Trophoblast cell (in vitro differentiated cells and primary cell): ENCODE measurements around the gene TBCD.

ENCODE experiments used
- DNase-seq, 2 donors: peaks; one replicate each; pipeline ENCODE4 v3.0.0-alpha.2; 2016
- H2AFZ ChIP-seq: 2 replicates; pipeline ENCODE4 v1.6.1; 2013; ENCODE audit warnings: low read length, moderate library complexity, mild to moderate bottlenecking; ENCODE audit not compliant: insufficient read depth, poor library complexity
- H2AK5ac ChIP-seq: 2 replicates; pipeline ENCODE4 v1.6.1; 2013; ENCODE audit warnings: mild to moderate bottlenecking, low read length
- H2BK120ac ChIP-seq: 2 replicates; pipeline ENCODE4 v1.6.1; 2013; ENCODE audit warnings: low read length, mild to moderate bottlenecking, moderate library complexity; ENCODE audit not compliant: insufficient read depth, poor library complexity
- H2BK12ac ChIP-seq: 2 replicates; pipeline ENCODE4 v1.6.1; 2013; ENCODE audit warnings: mild to moderate bottlenecking, low read length, moderate library complexity
- H2BK5ac ChIP-seq: 2 replicates; pipeline ENCODE4 v1.6.1; 2013; ENCODE audit warnings: low read length, low read depth, moderate library complexity, mild to moderate bottlenecking; ENCODE audit not compliant: poor library complexity
- H3K14ac ChIP-seq: 2 replicates; pipeline ENCODE4 v1.6.1; 2013; ENCODE audit warnings: mild to moderate bottlenecking, low read length
- H3K18ac ChIP-seq: 2 replicates; pipeline ENCODE4 v1.6.1; 2013; ENCODE audit warnings: mild to moderate bottlenecking, low read length
- H3K23ac ChIP-seq: 2 replicates; pipeline ENCODE4 v1.6.1; 2013; ENCODE audit warnings: low read length
- H3K27ac ChIP-seq: 2 replicates; pipeline ENCODE4 v1.5.1; 2013; ENCODE audit warnings: low read depth, mild to moderate bottlenecking, inconsistent platforms, low read length, moderate library complexity
- H3K27me3 ChIP-seq: 2 replicates; pipeline ENCODE4 v1.6.1; 2013; ENCODE audit warnings: inconsistent platforms, mild to moderate bottlenecking, low read length, moderate library complexity; ENCODE audit not compliant: insufficient read depth
- H3K36me3 ChIP-seq, 2 experiments: 1 replicate in 1 of 2; 2 replicates in 1 of 2; pipeline ENCODE4 v1.6.1; 2013; ENCODE audit warnings: low read length in 2 of 2, mild to moderate bottlenecking in 2 of 2, moderate library complexity in 1 of 2; ENCODE audit not compliant: insufficient read depth in 2 of 2, control insufficient read depth in 1 of 2
- H3K4ac ChIP-seq: 2 replicates; pipeline ENCODE4 v1.6.1; 2013; ENCODE audit warnings: low read depth, mild to moderate bottlenecking, low read length, moderate library complexity
- H3K4me1 ChIP-seq, 2 experiments: 1 replicate in 1 of 2; 2 replicates in 1 of 2; pipeline ENCODE4 v1.6.1; 2013; ENCODE audit warnings: low read length in 2 of 2, mild to moderate bottlenecking in 2 of 2, moderate library complexity in 1 of 2; ENCODE audit not compliant: insufficient read depth in 2 of 2, control insufficient read depth in 1 of 2
- H3K4me2 ChIP-seq: 2 replicates; pipeline ENCODE4 v1.6.1; 2013; ENCODE audit warnings: inconsistent platforms, mild to moderate bottlenecking, low read length, moderate library complexity
- H3K4me3 ChIP-seq: 2 replicates; pipeline ENCODE4 v1.5.1; 2013; ENCODE audit warnings: mild to moderate bottlenecking, low read depth, low read length, inconsistent platforms
- H3K79me1 ChIP-seq: one replicate; pipeline ENCODE4 v1.6.1; 2013; ENCODE audit warnings: low read length
- H3K79me2 ChIP-seq: 2 replicates; pipeline ENCODE4 v1.6.1; 2013; ENCODE audit warnings: low read length, mild to moderate bottlenecking; ENCODE audit not compliant: control insufficient read depth, insufficient read depth, poor library complexity
- H3K9ac ChIP-seq: 2 replicates; pipeline ENCODE4 v1.6.1; 2013; ENCODE audit warnings: mild to moderate bottlenecking, low read length
- H3K9me3 ChIP-seq: 2 replicates; pipeline ENCODE4 v1.6.1; 2013; ENCODE audit warnings: low read depth, mild to moderate bottlenecking, control low read depth, inconsistent platforms, low read length; ENCODE audit not compliant: insufficient read depth
- H4K12ac ChIP-seq: 2 replicates; pipeline ENCODE4 v1.6.1; 2013; ENCODE audit warnings: low read depth, mild to moderate bottlenecking, low read length, moderate library complexity
- H4K8ac ChIP-seq: 2 replicates; pipeline ENCODE4 v1.6.1; 2013; ENCODE audit warnings: low read depth, mild to moderate bottlenecking, low read length, moderate library complexity
- H4K91ac ChIP-seq: one replicate; pipeline ENCODE4 v1.6.1; 2013; ENCODE audit warnings: low read depth, mild to moderate bottlenecking, low read length, moderate library complexity
- WGBS: extraction: QIAGEN DNeasy Blood & Tissue Kit; methylation state at CpG from one replicate; pipeline ENCODE4 v1.1.7; 2013; ENCODE audit warnings: missing lambda C conversion rate; ENCODE audit not compliant: insufficient read length, insufficient coverage; ENCODE audit errors: extremely low coverage; 5-methylcytosine and 5-hydroxymethylcytosine counted together

TBCD gene

GRCh38 chr17:82798752-82799151 is 46.9 kb downstream of the TBCD start:
- H3K23ac ChIP-seq = no peak overlapping the region
- H3K36me3 ChIP-seq = peaks cover 13 to 14% of the 10 kb centered on the region in 2 experiments
- H2BK120ac ChIP-seq = no peak overlapping the region
- no CpG with 5 or more reads among the region's 7 CpGs for WGBS
- no peak overlapping the region for H4K91ac ChIP-seq
- H3K4me2 ChIP-seq = no peak overlapping the region
- H3K4ac ChIP-seq = no peak overlapping the region
- no peak overlapping the region for H2BK12ac ChIP-seq
- H3K9me3 ChIP-seq = peaks cover 16% of the 10 kb centered on the region
- H3K14ac ChIP-seq = no peak overlapping the region
- H3K27me3 ChIP-seq = no peaks in the 10 kb centered on the region
- H3K27ac ChIP-seq = no peak overlapping the region
- no peak overlapping the region for H3K18ac ChIP-seq
- no peak for DNase-seq
- H3K4me1 ChIP-seq = peaks cover 0 to 4% of the 10 kb centered on the region in 2 experiments
- no peak overlapping the region for H4K12ac ChIP-seq
- no peak overlapping the region for H2AK5ac ChIP-seq
- no peak overlapping the region for H3K9ac ChIP-seq
- no peak overlapping the region for H2BK5ac ChIP-seq
- no peaks in the 10 kb centered on the region for H3K79me1 ChIP-seq
- no peaks in the 10 kb centered on the region for H3K79me2 ChIP-seq
- no peak overlapping the region for H3K4me3 ChIP-seq
- no peak overlapping the region for H2AFZ ChIP-seq
- no peak overlapping the region for H4K8ac ChIP-seq

DNA sequence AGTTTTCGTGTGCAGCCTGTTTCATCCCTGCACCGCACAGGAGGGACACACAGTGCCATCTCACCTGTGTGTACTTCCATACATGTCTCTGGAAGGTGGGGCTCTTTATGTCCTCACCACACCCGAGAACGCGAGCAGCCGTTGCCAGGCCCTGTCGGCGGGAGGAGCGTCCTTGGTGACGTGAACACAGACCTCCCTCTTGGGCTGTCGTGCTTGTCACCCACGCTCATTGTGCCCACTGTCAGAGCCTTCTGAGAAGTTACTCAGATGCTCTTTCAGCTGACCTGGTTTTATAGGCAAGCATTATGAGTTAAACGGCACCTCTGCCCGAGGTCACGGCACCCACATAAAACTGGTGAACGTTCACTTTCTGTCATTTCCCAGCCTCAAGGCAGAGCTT is 47.7 kb downstream of the TBCD start:
- H3K4me1 ChIP-seq = no peaks in the 10 kb centered on the region
- H3K27ac ChIP-seq = no peak overlapping the region
- no CpG with 5 or more reads among the region's 16 CpGs for WGBS
- H3K18ac ChIP-seq = no peak overlapping the region
- H3K4me2 ChIP-seq = no peak overlapping the region
- no peak overlapping the region for H4K8ac ChIP-seq
- H3K9me3 ChIP-seq = peaks cover 16% of the 10 kb centered on the region
- H3K4me3 ChIP-seq = no peak overlapping the region
- H3K9ac ChIP-seq = no peak overlapping the region
- H3K14ac ChIP-seq = no peak overlapping the region
- H4K91ac ChIP-seq = no peak overlapping the region
- no peak overlapping the region for H2BK120ac ChIP-seq
- H3K79me2 ChIP-seq = no peaks in the 10 kb centered on the region
- no peaks in the 10 kb centered on the region for H3K27me3 ChIP-seq
- peaks cover 13 to 14% of the 10 kb centered on the region in 2 experiments for H3K36me3 ChIP-seq
- no peak overlapping the region for H2AFZ ChIP-seq
- no peak overlapping the region for H4K12ac ChIP-seq
- DNase-seq = no peak
- no peak overlapping the region for H3K23ac ChIP-seq
- H3K4ac ChIP-seq = no peak overlapping the region
- H2AK5ac ChIP-seq = no peak overlapping the region
- no peak overlapping the region for H2BK12ac ChIP-seq
- H2BK5ac ChIP-seq = no peak overlapping the region
- H3K79me1 ChIP-seq = no peaks in the 10 kb centered on the region

DNA sequence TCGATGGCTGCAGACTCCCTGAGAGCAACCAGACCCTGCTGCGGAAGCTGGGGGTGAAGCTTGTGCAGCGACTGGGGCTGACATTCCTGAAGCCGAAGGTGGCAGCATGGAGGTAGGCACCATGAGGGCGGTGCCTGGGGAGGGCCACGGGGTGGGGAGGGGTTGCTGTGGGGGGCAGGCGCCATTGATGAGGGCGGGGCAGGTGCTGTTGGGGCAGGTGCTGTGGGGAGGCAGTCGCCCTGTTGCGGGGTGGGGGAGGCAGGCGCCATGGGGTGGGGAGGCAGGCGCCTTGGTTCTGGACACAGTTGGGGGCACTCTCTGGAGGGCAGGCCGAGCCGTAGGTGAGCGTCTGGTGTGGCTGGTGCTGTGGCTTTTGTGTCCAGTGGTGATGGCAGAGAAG is 49.0 kb downstream of the TBCD start:
- no peak overlapping the region for H3K14ac ChIP-seq
- H3K4me1 ChIP-seq = no peaks in the 10 kb centered on the region
- H2BK12ac ChIP-seq = no peak overlapping the region
- H3K18ac ChIP-seq = no peak overlapping the region
- no peak overlapping the region for H2BK5ac ChIP-seq
- H4K91ac ChIP-seq = no peak overlapping the region
- no peak overlapping the region for H3K4me3 ChIP-seq
- no peaks in the 10 kb centered on the region for H3K79me1 ChIP-seq
- H3K23ac ChIP-seq = no peak overlapping the region
- WGBS = no CpG with 5 or more reads among the region's 15 CpGs
- H2BK120ac ChIP-seq = no peak overlapping the region
- peaks cover 13 to 14% of the 10 kb centered on the region in 2 experiments for H3K36me3 ChIP-seq
- H2AK5ac ChIP-seq = no peak overlapping the region
- no peak overlapping the region for H4K12ac ChIP-seq
- H3K4me2 ChIP-seq = no peak overlapping the region
- H2AFZ ChIP-seq = no peak overlapping the region
- H3K79me2 ChIP-seq = no peaks in the 10 kb centered on the region
- H3K27me3 ChIP-seq = no peaks in the 10 kb centered on the region
- H3K9ac ChIP-seq = no peak overlapping the region
- no peak overlapping the region for H3K27ac ChIP-seq
- H3K4ac ChIP-seq = no peak overlapping the region
- no peak for DNase-seq
- peaks cover 16% of the 10 kb centered on the region for H3K9me3 ChIP-seq
- H4K8ac ChIP-seq = no peak overlapping the region

DNA sequence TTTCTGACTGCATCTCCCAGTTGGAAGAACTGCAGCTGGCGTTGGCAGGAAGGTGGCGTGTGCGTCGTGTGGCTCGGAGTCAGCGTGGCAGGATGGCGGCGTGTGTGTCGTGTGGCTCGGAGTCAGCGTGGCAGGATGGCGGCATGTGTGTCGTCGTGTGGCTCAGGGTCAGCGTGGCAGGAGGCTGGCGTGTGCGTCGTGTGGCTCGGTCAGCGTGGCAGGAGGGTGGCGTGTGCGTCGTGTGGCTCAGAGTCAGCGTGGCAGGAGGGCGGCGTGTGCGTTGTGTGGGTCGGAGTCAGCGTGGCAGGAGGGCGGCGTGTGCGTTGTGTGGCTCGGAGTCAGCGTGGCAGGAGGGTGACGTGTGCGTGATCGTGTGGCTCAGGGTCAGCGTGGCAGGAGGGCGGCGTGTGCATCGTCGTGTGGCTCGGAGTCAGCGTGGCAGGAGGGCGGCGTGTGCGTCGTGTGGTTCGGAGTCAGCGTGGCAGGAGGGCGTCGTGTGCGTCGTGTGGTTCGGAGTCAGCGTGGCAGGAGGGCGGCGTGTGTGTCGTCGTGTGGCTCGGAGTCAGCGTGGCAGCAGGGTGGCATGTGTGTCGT is 49.6 kb downstream of the TBCD start:
- H2BK5ac ChIP-seq = no peak overlapping the region
- no peak overlapping the region for H4K8ac ChIP-seq
- H2AK5ac ChIP-seq = no peak overlapping the region
- H3K79me1 ChIP-seq = no peaks in the 10 kb centered on the region
- no CpG with 5 or more reads among the region's 63 CpGs for WGBS
- no peaks in the 10 kb centered on the region for H3K27me3 ChIP-seq
- H3K9me3 ChIP-seq = peaks cover 16% of the 10 kb centered on the region
- H4K12ac ChIP-seq = no peak overlapping the region
- no peak overlapping the region for H3K27ac ChIP-seq
- H2BK120ac ChIP-seq = no peak overlapping the region
- H3K4ac ChIP-seq = no peak overlapping the region
- H3K36me3 ChIP-seq = peaks cover 13 to 14% of the 10 kb centered on the region in 2 experiments
- H4K91ac ChIP-seq = no peak overlapping the region
- DNase-seq = no peak
- H3K14ac ChIP-seq = no peak overlapping the region
- H3K18ac ChIP-seq = no peak overlapping the region
- peak overlapping the region; percentile 53 for H3K4me3 ChIP-seq
- H3K4me2 ChIP-seq = no peak overlapping the region
- no peak overlapping the region for H3K23ac ChIP-seq
- no peaks in the 10 kb centered on the region for H3K4me1 ChIP-seq
- no peak overlapping the region for H3K9ac ChIP-seq
- no peaks in the 10 kb centered on the region for H3K79me2 ChIP-seq
- H2AFZ ChIP-seq = no peak overlapping the region
- H2BK12ac ChIP-seq = no peak overlapping the region
